SK-N-SH (cell line): Measurements from ENCODE around the gene ADAP2. TPM values are rescaled to one million over a fixed set of nuclear protein-coding genes. Genes with fewer than 3 reads are reported as not detected.

Experiments
- CTCF ChIA-PET: fragments of 300-600, 350-600 bp; formaldehyde crosslinking; extraction: SDS; loops from one replicate; lab custom pipeline; 2021; lab: Yijun Ruan, JAX
- POLR2A ChIA-PET: fragments of 350-600 bp; sonication (Branson Sonifier 250); formaldehyde crosslinking; extraction: SDS; loops from one replicate; lab custom pipeline; 2020; ENCODE audit warnings: antibody characterized with exemption, inconsistent platforms; lab: Yijun Ruan, JAX
- DNase-seq: peaks from one replicate; pipeline ENCODE4 v3.0.0; 2012
- H2AFZ ChIP-seq: fragments of 200-600 bp; sonication (generic); 2 replicates; pipeline ENCODE4 v1.8.1; 2016; ENCODE audit warnings: antibody characterized with exemption, mild to moderate bottlenecking, low read depth
- H3F3A ChIP-seq: fragments of 200-600 bp; sonication (generic); replicated peaks from 2 replicates; pipeline ENCODE3; 2016; ENCODE audit warnings: antibody characterized with exemption, mild to moderate bottlenecking; ENCODE audit not compliant: insufficient read depth
- H3K27ac ChIP-seq, 2 experiments: fragments of 200-500 bp in 1 of 2; fragments of 200-600 bp in 1 of 2; sonication (Bioruptor generic) in 1 of 2; sonication (generic), shearing (Covaris generic) in 1 of 2; 2 replicates each; pipeline versions ENCODE4 v1.5.1 to v1.6.1; 2014 to 2016; ENCODE audit warnings: low read depth in 2 of 2, inconsistent platforms in 1 of 2, low read length in 1 of 2, mild to moderate bottlenecking in 1 of 2, mixed read lengths in 1 of 2
- H3K27me3 ChIP-seq: fragments of 200-600 bp; sonication (generic), shearing (Covaris generic); 2 replicates; pipeline ENCODE4 v1.6.1; 2016; ENCODE audit warnings: mixed run types; ENCODE audit not compliant: insufficient read depth
- H3K36me3 ChIP-seq, 2 experiments: fragments of 200-500 bp in 1 of 2; fragments of 200-600 bp in 1 of 2; sonication (Bioruptor generic) in 1 of 2; sonication (generic) in 1 of 2; replicated peaks in 1 of 2; 2 replicates each; pipeline versions ENCODE3 to v1.5.1; 2014 to 2016; ENCODE audit warnings: low read length in 1 of 2, mild to moderate bottlenecking in 1 of 2; ENCODE audit not compliant: insufficient read depth in 2 of 2, control insufficient read depth in 1 of 2
- H3K4me1 ChIP-seq, 2 experiments: fragments of 200-500 bp in 1 of 2; fragments of 200-600 bp in 1 of 2; sonication (Bioruptor generic) in 1 of 2; sonication (generic), shearing (Covaris generic) in 1 of 2; 2 replicates each; pipeline versions ENCODE4 v1.5.1 to v1.6.1; 2014 to 2016; ENCODE audit warnings: low read depth in 1 of 2, low read length in 1 of 2, mixed run types in 1 of 2; ENCODE audit not compliant: insufficient read depth in 2 of 2, control insufficient read depth in 1 of 2
- H3K4me2 ChIP-seq: fragments of 200-600 bp; sonication (generic), shearing (Covaris generic); 2 replicates; pipeline ENCODE4 v1.6.1; 2017; ENCODE audit warnings: mixed run types
- H3K4me3 ChIP-seq, 2 experiments: fragments of 200-500 bp in 1 of 2; fragments of 200-600 bp in 1 of 2; sonication (Bioruptor generic) in 1 of 2; sonication (generic), shearing (Covaris generic) in 1 of 2; 2 replicates each; pipeline versions ENCODE4 v1.5.1 to v1.8.1; 2014 to 2016; ENCODE audit warnings: low read depth in 2 of 2, inconsistent platforms in 1 of 2, low read length in 1 of 2, mild to moderate bottlenecking in 1 of 2, mixed read lengths in 1 of 2, moderate library complexity in 1 of 2
- H3K79me2 ChIP-seq: fragments of 200-600 bp; sonication (generic); 2 replicates; pipeline ENCODE4 v1.8.1; 2017; ENCODE audit warnings: mild to moderate bottlenecking; ENCODE audit not compliant: insufficient read depth
- H3K9ac ChIP-seq: fragments of 200-600 bp; sonication (generic); 2 replicates; pipeline ENCODE4 v1.6.1; 2017; ENCODE audit warnings: mixed run types
- H3K9me2 ChIP-seq: fragments of 200-600 bp; sonication (generic); 2 replicates; pipeline ENCODE4 v1.6.1; 2017; ENCODE audit warnings: mixed run types
- H3K9me3 ChIP-seq: fragments of 200-600 bp; sonication (generic); 2 replicates; pipeline ENCODE4 v1.6.1; 2017; ENCODE audit warnings: mixed run types, mild to moderate bottlenecking, moderate library complexity
- H4K20me1 ChIP-seq: fragments of 200-600 bp; sonication (generic); 2 replicates; pipeline ENCODE4 v1.6.1; 2017; ENCODE audit warnings: mild to moderate bottlenecking, mixed run types; ENCODE audit not compliant: insufficient read depth
- CHD2 ChIP-seq: fragments of 150-350 bp; IDR thresholded peaks from 2 replicates; pipeline ENCODE4 v1.6.1; 2018; ENCODE audit warnings: low read length; ENCODE audit not compliant: partially characterized antibody
- ELF1 ChIP-seq: IDR thresholded peaks from 2 replicates; pipeline ENCODE4 v1.4.0; 2012
- EZH2phosphoT487 ChIP-seq: fragments of 200-600 bp; sonication (generic); IDR thresholded peaks from 2 replicates; pipeline ENCODE4 v1.6.1; 2017; ENCODE audit warnings: low read depth, mixed run types, mild to moderate bottlenecking, antibody characterized with exemption, moderate library complexity, borderline replicate concordance
- FOSL2 ChIP-seq: IDR thresholded peaks from 2 replicates; pipeline ENCODE4 v1.4.0; 2012; ENCODE audit warnings: low read depth, mild to moderate bottlenecking, moderate library complexity, borderline replicate concordance
- FOXM1 ChIP-seq: IDR thresholded peaks from 2 replicates; pipeline ENCODE4 v1.4.0; 2012; ENCODE audit warnings: low read depth, mild to moderate bottlenecking
- JUND ChIP-seq: IDR thresholded peaks from 2 replicates; pipeline ENCODE4 v1.4.0; 2012
- MEF2A ChIP-seq: IDR thresholded peaks from 2 replicates; pipeline ENCODE4 v1.4.0; 2012; ENCODE audit warnings: low read depth, borderline replicate concordance
- MXI1 ChIP-seq: IDR thresholded peaks from 2 replicates; pipeline ENCODE4 v1.6.1; 2012; ENCODE audit warnings: mild to moderate bottlenecking, low read depth, low read length, improper control_type of control experiment
- RAD21 ChIP-seq: IDR thresholded peaks from 2 replicates; pipeline ENCODE4 v1.6.1; 2012; ENCODE audit warnings: mild to moderate bottlenecking, low read length
- RCOR1 ChIP-seq: fragments of 150-350 bp; IDR thresholded peaks from 2 replicates; pipeline ENCODE4 v1.6.1; 2017; ENCODE audit warnings: antibody characterized with exemption, low read length
- RFX5 ChIP-seq: IDR thresholded peaks from 2 replicates; pipeline ENCODE4 v1.6.1; 2012; ENCODE audit warnings: mild to moderate bottlenecking, improper control_type of control experiment, low read length
- RXRA ChIP-seq: IDR thresholded peaks from 2 replicates; pipeline ENCODE4 v1.4.0; 2012; ENCODE audit warnings: low read depth, mild to moderate bottlenecking, borderline replicate concordance
- SIN3A ChIP-seq: IDR thresholded peaks from 2 replicates; pipeline ENCODE4 v1.6.1; 2012; ENCODE audit warnings: low read depth, mild to moderate bottlenecking, low read length, moderate library complexity, borderline replicate concordance
- SMC3 ChIP-seq: IDR thresholded peaks from 2 replicates; pipeline ENCODE4 v1.6.1; 2012; ENCODE audit warnings: low read depth, low read length, improper control_type of control experiment
- TAF1 ChIP-seq: IDR thresholded peaks from 2 replicates; pipeline ENCODE4 v1.6.1; 2012; ENCODE audit warnings: low read depth, mild to moderate bottlenecking, low read length, moderate library complexity, borderline replicate concordance
- TCF12 ChIP-seq: IDR thresholded peaks from 2 replicates; pipeline ENCODE4 v1.4.0; 2012
- TEAD4 ChIP-seq: IDR thresholded peaks from 2 replicates; pipeline ENCODE4 v1.4.0; 2012; ENCODE audit warnings: mild to moderate bottlenecking, borderline replicate concordance; ENCODE audit not compliant: insufficient read depth
- YY1 ChIP-seq: IDR thresholded peaks from 2 replicates; pipeline ENCODE4 v1.4.0; 2012; ENCODE audit warnings: low read depth, mild to moderate bottlenecking
- WGBS: methylation state at CpG from one replicate; pipeline ENCODE4 v1.1.6; 2017; ENCODE audit warnings: low lambda C conversion rate; 5-methylcytosine and 5-hydroxymethylcytosine counted together
- polyA plus RNA-seq, 3 experiments: library from polyadenylated mRNA; depleted of rRNA; stranded (reverse); fragments of >200 nt; gene quantifications; 2 replicates each; pipeline ENCODE4 v1.2.3, GENCODE V29; 2012
- TF ChIP-seq, protein P1 (sequence below): IDR thresholded peaks from 2 replicates; pipeline ENCODE4; 2012
- TF ChIP-seq, protein P2 (sequence below): IDR thresholded peaks from 2 replicates; pipeline ENCODE4 v1.4.0; 2012; ENCODE audit warnings: low read depth, borderline replicate concordance
- TF ChIP-seq, protein P3 (sequence below): fragments of 150-350 bp; IDR thresholded peaks from 2 replicates; pipeline ENCODE4 v1.6.1; 2016; ENCODE audit warnings: mild to moderate bottlenecking, low read depth, low read length
- TF ChIP-seq, protein P4 (sequence below): fragments of 200-600 bp; sonication (generic); IDR thresholded peaks from 2 replicates; pipeline ENCODE4 v1.6.1; 2017; ENCODE audit warnings: antibody characterized with exemption, mild to moderate bottlenecking, moderate library complexity

Gene ADAP2
- polyA plus RNA-seq, 1 of the 3 experiments (the other 2 are of a cell fraction), result 0.39 TPM

DNA sequence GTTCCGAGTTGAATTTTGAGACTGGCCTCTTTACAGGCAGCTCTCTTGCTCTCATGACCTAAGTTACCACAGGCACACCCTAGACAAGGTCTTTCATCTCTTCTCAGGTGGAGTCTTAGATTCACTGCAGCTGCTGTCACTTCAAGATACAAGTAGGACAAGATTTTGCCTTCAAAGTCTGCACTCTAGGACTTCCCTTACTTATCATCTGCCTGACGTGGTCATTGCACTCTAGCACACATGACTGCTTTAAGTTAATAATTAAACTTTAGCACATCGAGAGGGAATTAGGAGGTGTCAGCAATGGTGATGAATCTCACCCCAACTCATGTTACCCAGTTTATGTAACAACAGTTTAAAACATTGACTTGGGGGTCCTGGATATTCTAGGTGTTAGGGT lies 74.7 kb downstream of the ADAP2 start (continued):
- TF ChIP-seq MEF2A (no peak), RAD21 (no peak), EZH2phosphoT487 (no peak), ELF1 (no peak)

DNA sequence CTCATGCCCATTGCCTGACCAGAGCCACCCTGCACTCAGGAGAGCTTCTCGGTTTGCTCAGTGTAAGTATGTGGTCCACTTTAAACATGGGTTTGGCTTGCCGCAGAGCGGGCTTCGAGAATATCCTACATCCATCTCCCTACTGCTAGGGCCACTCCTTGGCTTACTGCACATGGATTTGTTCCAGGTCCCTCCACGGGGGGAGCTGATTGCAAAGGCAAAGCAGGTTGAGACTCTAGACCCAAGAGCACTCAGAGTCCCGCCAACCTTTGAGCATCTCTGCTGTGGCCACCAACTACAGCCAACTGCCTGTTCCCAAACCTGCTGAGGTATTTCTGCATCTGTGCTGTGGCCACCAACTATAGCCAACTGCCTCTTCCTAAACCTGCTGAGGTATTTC lies 75.5 kb downstream of the ADAP2 start:
- Histone ChIP-seq H3K36me3 (no peaks in the 10 kb centered on the region), H3F3A (no peaks in the 10 kb centered on the region), H3K79me2 (no peaks in the 10 kb centered on the region), H2AFZ (no peak overlapping the region), H3K4me1 (no peaks in the 10 kb centered on the region), H3K27ac (no peak overlapping the region), H3K4me3 (no peak overlapping the region), H3K9me2 (no peaks in the 10 kb centered on the region), H3K9ac (no peak overlapping the region), H3K9me3 (no peaks in the 10 kb centered on the region), H3K4me2 (no peak overlapping the region), H3K27me3 (no peaks in the 10 kb centered on the region; the same call in 1 of the 2 replicates), H4K20me1 (no peaks in the 10 kb centered on the region)
- POLR2A ChIA-PET, result no interaction called here
- DNase-seq, result no peak
- WGBS, result 73% methylated on average over 6 of the region's 6 CpGs
- CTCF ChIA-PET, result no interaction called here
- TF ChIP-seq CHD2, result no peak
- TF ChIP-seq, protein P1, sequence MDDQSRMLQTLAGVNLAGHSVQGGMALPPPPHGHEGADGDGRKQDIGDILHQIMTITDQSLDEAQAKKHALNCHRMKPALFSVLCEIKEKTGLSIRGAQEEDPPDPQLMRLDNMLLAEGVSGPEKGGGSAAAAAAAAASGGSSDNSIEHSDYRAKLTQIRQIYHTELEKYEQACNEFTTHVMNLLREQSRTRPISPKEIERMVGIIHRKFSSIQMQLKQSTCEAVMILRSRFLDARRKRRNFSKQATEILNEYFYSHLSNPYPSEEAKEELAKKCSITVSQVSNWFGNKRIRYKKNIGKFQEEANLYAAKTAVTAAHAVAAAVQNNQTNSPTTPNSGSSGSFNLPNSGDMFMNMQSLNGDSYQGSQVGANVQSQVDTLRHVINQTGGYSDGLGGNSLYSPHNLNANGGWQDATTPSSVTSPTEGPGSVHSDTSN, result no peak
- TF ChIP-seq SMC3, result no peak
- TF ChIP-seq RFX5, result no peak
- no peak for TF ChIP-seq JUND
- TF ChIP-seq TAF1, result no peak
- TF ChIP-seq FOSL2, result no peak
- TF ChIP-seq TCF12, result no peak

DNA sequence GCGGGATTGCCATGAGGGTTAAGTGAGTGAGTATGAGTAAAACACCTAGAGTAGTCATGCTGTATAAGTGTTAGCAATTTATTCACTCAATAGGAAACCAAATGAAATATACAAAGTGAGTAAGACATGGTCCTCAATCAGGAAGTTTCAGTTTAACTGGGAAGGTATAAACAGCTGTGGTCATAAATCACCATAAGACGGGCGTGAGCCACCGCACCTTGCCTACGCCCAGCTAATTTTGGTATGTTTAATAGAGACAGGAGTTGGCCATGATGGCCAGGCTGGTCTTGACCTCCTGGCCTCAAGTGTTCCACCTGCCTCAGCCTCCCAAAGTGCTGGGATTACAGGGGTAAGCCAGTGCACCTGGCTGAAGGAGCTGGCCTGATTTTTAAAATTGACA lies 76.1 kb downstream of the ADAP2 start:
- no peak for TF ChIP-seq RCOR1
- no peak for TF ChIP-seq YY1
- TF ChIP-seq, protein P2, sequence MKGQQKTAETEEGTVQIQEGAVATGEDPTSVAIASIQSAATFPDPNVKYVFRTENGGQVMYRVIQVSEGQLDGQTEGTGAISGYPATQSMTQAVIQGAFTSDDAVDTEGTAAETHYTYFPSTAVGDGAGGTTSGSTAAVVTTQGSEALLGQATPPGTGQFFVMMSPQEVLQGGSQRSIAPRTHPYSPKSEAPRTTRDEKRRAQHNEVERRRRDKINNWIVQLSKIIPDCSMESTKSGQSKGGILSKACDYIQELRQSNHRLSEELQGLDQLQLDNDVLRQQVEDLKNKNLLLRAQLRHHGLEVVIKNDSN, result no peak
- no peak for TF ChIP-seq MXI1
- no peak for TF ChIP-seq FOSL2
- no peak for TF ChIP-seq FOXM1
- TF ChIP-seq, protein P3, sequence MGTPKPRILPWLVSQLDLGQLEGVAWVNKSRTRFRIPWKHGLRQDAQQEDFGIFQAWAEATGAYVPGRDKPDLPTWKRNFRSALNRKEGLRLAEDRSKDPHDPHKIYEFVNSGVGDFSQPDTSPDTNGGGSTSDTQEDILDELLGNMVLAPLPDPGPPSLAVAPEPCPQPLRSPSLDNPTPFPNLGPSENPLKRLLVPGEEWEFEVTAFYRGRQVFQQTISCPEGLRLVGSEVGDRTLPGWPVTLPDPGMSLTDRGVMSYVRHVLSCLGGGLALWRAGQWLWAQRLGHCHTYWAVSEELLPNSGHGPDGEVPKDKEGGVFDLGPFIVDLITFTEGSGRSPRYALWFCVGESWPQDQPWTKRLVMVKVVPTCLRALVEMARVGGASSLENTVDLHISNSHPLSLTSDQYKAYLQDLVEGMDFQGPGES, result no peak
- TF ChIP-seq TEAD4, result no peak
- TF ChIP-seq SIN3A, result no peak
- TF ChIP-seq, protein P4, sequence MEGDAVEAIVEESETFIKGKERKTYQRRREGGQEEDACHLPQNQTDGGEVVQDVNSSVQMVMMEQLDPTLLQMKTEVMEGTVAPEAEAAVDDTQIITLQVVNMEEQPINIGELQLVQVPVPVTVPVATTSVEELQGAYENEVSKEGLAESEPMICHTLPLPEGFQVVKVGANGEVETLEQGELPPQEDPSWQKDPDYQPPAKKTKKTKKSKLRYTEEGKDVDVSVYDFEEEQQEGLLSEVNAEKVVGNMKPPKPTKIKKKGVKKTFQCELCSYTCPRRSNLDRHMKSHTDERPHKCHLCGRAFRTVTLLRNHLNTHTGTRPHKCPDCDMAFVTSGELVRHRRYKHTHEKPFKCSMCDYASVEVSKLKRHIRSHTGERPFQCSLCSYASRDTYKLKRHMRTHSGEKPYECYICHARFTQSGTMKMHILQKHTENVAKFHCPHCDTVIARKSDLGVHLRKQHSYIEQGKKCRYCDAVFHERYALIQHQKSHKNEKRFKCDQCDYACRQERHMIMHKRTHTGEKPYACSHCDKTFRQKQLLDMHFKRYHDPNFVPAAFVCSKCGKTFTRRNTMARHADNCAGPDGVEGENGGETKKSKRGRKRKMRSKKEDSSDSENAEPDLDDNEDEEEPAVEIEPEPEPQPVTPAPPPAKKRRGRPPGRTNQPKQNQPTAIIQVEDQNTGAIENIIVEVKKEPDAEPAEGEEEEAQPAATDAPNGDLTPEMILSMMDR, result no peak
- no peak for TF ChIP-seq EZH2phosphoT487
- TF ChIP-seq, protein P1, result no peak
- no peak for TF ChIP-seq SMC3
- TF ChIP-seq TCF12, result no peak
- TF ChIP-seq RXRA, result no peak
- no peak for TF ChIP-seq JUND
- Histone ChIP-seq H3K36me3 (no peaks in the 10 kb centered on the region), H3K4me3 (no peak overlapping the region), H3K79me2 (no peaks in the 10 kb centered on the region), H3F3A (no peaks in the 10 kb centered on the region), H3K4me2 (no peak overlapping the region), H3K9me2 (no peaks in the 10 kb centered on the region), H3K4me1 (no peaks in the 10 kb centered on the region), H3K27ac (no peak overlapping the region), H2AFZ (no peak overlapping the region), H4K20me1 (no peaks in the 10 kb centered on the region), H3K9me3 (no peaks in the 10 kb centered on the region), H3K27me3 (no peaks in the 10 kb centered on the region; the same call in 1 of the 2 replicates), H3K9ac (no peak overlapping the region)
- DNase-seq, result no peak
- ChIA-PET CTCF (no interaction called here), POLR2A (no interaction called here)
- 93% methylated on average over 4 of the region's 5 CpGs for WGBS
